WTC11 (cell line): ENCODE measurements around the gene MAGEA1. TPM values are rescaled to one million over a fixed set of nuclear protein-coding genes. Genes with fewer than 3 reads are reported as not detected.
A peak's percentile ranks its signal among the peaks of the same experiment; 100 is the strongest.
"Not testable (repeated sequence)": the region's sequence is repeated elsewhere in the genome, so short reads cannot be mapped to it uniquely, and the experiment has no call there.

ENCODE experiments used
- ATAC-seq: fragments of 200-7000 bp; cut with Tn5 transposase; 2 replicates; pipeline ENCODE4 v1.10.0; 2021; ENCODE audit warnings: mild to moderate bottlenecking, moderate library complexity
- Bru-seq: library from RNA; stranded (reverse); fragments of 400-500 nt; gene quantifications from one replicate; lab custom pipeline; 2021; lab: Mats Ljungman, UMichigan
- CTCF ChIA-PET: fragments of 300-600 bp; sonication (Branson Sonifier 250); formaldehyde crosslinking; loops from one replicate; lab custom pipeline; 2021; ENCODE audit warnings: antibody characterized with exemption; lab: Charles Lee
- POLR2A ChIA-PET: fragments of 350-600 bp; sonication (Branson Sonifier 250); formaldehyde crosslinking; loops from one replicate; lab custom pipeline; 2021; ENCODE audit warnings: antibody characterized with exemption; lab: Charles Lee
- DNase-seq: peaks from one replicate; pipeline ENCODE4 v3.0.0; 2021; ENCODE audit warnings: low spot score
- H3K27ac Mint-ChIP-seq: 2 replicates; pipeline ENCODE4 v1.8.0; 2021; ENCODE audit warnings: mixed read lengths
- H3K27me3 Mint-ChIP-seq: 2 replicates; pipeline ENCODE4 v1.8.0; 2021; ENCODE audit warnings: low read depth, mild to moderate bottlenecking, moderate library complexity, mixed read lengths
- H3K36me3 Mint-ChIP-seq: 2 replicates; pipeline ENCODE4 v1.8.0; 2021; ENCODE audit warnings: mixed read lengths
- H3K4me1 Mint-ChIP-seq: 2 replicates; pipeline ENCODE4 v1.8.0; 2022; ENCODE audit warnings: mixed read lengths
- H3K4me3 Mint-ChIP-seq: 2 replicates; pipeline ENCODE4 v1.8.0; 2021; ENCODE audit warnings: mild to moderate bottlenecking, moderate library complexity, mixed read lengths
- H3K9me3 Mint-ChIP-seq: 2 replicates; pipeline ENCODE4 v1.8.0; 2021; ENCODE audit warnings: mixed read lengths
- CBFB ChIP-seq: sonication (generic); formaldehyde crosslinking; IDR thresholded peaks from 2 replicates; pipeline ENCODE4 v1.8.1; 2022; ENCODE audit warnings: mild to moderate bottlenecking, low read depth, missing genetic modification reagents
- FOXK1 ChIP-seq: sonication (generic); formaldehyde crosslinking; IDR thresholded peaks from 2 replicates; pipeline ENCODE4 v1.8.0; 2022; ENCODE audit warnings: mild to moderate bottlenecking, moderate library complexity, missing genetic modification reagents
- PRRX2 ChIP-seq: fragments of 250-450 bp; sonication (Bioruptor Pico); IDR thresholded peaks from 2 replicates; pipeline ENCODE4 v1.8.0; 2021; ENCODE audit warnings: mild to moderate bottlenecking
- SOX15 ChIP-seq: fragments of 250-450 bp; sonication (Bioruptor Pico); IDR thresholded peaks from 2 replicates; pipeline ENCODE4 v1.9.0; 2021; ENCODE audit warnings: mild to moderate bottlenecking
- SP1 ChIP-seq: sonication (generic); formaldehyde crosslinking; conservative IDR thresholded peaks from 2 replicates; pipeline ENCODE4 v1.8.1; 2022; ENCODE audit warnings: missing genetic modification reagents
- TP53 ChIP-seq: sonication (generic); formaldehyde crosslinking; IDR thresholded peaks from 2 replicates; pipeline ENCODE4 v1.8.1; 2023; ENCODE audit warnings: mild to moderate bottlenecking, missing genetic modification reagents
- ZNF423 ChIP-seq: fragments of 250-450 bp; sonication (Bioruptor Pico); IDR thresholded peaks from 2 replicates; pipeline ENCODE4 v2.1.2; 2022; ENCODE audit warnings: mild to moderate bottlenecking, moderate library complexity
- ZNF671 ChIP-seq: fragments of 250-450 bp; sonication (Bioruptor Pico); IDR thresholded peaks from 2 replicates; pipeline ENCODE4 v1.8.0; 2021; ENCODE audit warnings: mild to moderate bottlenecking
- long read RNA-seq, 3 experiments: library from RNA in 1 of 3; library from capped mRNA in 1 of 3; library from polyadenylated mRNA in 1 of 3; unstranded in 2 of 3; stranded (forward) in 1 of 3; transcript quantifications; one replicate each; pipeline ENCODE4 v2.0.0, GENCODE V29; 2021
- total RNA-seq: library from RNA; stranded (reverse); gene quantifications from 3 replicates; pipeline ENCODE4 v1.2.3, GENCODE V29; 2021
- TF ChIP-seq, protein P1 (sequence below): sonication (generic); formaldehyde crosslinking; IDR thresholded peaks from 2 replicates; pipeline ENCODE4 v1.8.0; 2023; ENCODE audit warnings: missing genetic modification reagents, mild to moderate bottlenecking, borderline replicate concordance
- TF ChIP-seq, protein P2 (sequence below): sonication (generic); formaldehyde crosslinking; IDR thresholded peaks from 2 replicates; pipeline ENCODE4 v1.8.0; 2022; ENCODE audit warnings: mild to moderate bottlenecking, missing genetic modification reagents
- TF ChIP-seq, protein P3 (sequence below): fragments of 250-450 bp; sonication (Bioruptor Pico); IDR thresholded peaks from 2 replicates; pipeline ENCODE4 v1.9.0; 2021; ENCODE audit warnings: mild to moderate bottlenecking, borderline replicate concordance
- TF ChIP-seq, protein P4 (sequence below): sonication (generic); formaldehyde crosslinking; conservative IDR thresholded peaks from 2 replicates; pipeline ENCODE4 v1.8.1; 2023; ENCODE audit warnings: mild to moderate bottlenecking, low read depth, missing genetic modification reagents, moderate library complexity

Gene MAGEA1, protein sequence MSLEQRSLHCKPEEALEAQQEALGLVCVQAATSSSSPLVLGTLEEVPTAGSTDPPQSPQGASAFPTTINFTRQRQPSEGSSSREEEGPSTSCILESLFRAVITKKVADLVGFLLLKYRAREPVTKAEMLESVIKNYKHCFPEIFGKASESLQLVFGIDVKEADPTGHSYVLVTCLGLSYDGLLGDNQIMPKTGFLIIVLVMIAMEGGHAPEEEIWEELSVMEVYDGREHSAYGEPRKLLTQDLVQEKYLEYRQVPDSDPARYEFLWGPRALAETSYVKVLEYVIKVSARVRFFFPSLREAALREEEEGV
- total RNA-seq, result not detected in 3 replicates
- Bru-seq, nascent RNA, result not detected
- long read RNA-seq, experiment 1, result 0 reads
- long read RNA-seq, experiment 2, result 0 reads
- long read RNA-seq, experiment 3, result 0 reads

DNA sequence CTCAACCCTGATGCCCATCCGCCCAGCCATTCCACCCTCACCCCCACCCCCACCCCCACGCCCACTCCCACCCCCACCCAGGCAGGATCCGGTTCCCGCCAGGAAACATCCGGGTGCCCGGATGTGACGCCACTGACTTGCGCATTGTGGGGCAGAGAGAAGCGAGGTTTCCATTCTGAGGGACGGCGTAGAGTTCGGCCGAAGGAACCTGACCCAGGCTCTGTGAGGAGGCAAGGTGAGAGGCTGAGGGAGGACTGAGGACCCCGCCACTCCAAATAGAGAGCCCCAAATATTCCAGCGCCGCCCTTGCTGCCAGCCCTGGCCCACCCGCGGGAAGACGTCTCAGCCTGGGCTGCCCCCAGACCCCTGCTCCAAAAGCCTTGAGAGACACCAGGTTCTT lies at the start of gene MAGEA1:
Gene MAGEA1, plus strand, starts transcription at position 154 of the 400 bp plus-strand sequence. CDS start 3,106 bp downstream, outside the sequence.
- no peak within 1 kb of the TSS for H3K4me3 Mint-ChIP-seq
- POLR2A ChIA-PET, result no interaction called here
- H3K27ac Mint-ChIP-seq, result no peak within 1 kb of the TSS
- H3K27me3 Mint-ChIP-seq, result no peaks in the 10 kb centered on the region; the same call in 1 of the 2 replicates
- no peaks in the 10 kb centered on the region for H3K4me1 Mint-ChIP-seq
- DNase-seq (no peak), ATAC-seq (no peak)
- CTCF ChIA-PET, result no interaction called here
- no peaks in the 10 kb centered on the region for H3K36me3 Mint-ChIP-seq
- no peaks in the 10 kb centered on the region; the same call in 1 of the 2 replicates for H3K9me3 Mint-ChIP-seq
- TF ChIP-seq, protein P1, sequence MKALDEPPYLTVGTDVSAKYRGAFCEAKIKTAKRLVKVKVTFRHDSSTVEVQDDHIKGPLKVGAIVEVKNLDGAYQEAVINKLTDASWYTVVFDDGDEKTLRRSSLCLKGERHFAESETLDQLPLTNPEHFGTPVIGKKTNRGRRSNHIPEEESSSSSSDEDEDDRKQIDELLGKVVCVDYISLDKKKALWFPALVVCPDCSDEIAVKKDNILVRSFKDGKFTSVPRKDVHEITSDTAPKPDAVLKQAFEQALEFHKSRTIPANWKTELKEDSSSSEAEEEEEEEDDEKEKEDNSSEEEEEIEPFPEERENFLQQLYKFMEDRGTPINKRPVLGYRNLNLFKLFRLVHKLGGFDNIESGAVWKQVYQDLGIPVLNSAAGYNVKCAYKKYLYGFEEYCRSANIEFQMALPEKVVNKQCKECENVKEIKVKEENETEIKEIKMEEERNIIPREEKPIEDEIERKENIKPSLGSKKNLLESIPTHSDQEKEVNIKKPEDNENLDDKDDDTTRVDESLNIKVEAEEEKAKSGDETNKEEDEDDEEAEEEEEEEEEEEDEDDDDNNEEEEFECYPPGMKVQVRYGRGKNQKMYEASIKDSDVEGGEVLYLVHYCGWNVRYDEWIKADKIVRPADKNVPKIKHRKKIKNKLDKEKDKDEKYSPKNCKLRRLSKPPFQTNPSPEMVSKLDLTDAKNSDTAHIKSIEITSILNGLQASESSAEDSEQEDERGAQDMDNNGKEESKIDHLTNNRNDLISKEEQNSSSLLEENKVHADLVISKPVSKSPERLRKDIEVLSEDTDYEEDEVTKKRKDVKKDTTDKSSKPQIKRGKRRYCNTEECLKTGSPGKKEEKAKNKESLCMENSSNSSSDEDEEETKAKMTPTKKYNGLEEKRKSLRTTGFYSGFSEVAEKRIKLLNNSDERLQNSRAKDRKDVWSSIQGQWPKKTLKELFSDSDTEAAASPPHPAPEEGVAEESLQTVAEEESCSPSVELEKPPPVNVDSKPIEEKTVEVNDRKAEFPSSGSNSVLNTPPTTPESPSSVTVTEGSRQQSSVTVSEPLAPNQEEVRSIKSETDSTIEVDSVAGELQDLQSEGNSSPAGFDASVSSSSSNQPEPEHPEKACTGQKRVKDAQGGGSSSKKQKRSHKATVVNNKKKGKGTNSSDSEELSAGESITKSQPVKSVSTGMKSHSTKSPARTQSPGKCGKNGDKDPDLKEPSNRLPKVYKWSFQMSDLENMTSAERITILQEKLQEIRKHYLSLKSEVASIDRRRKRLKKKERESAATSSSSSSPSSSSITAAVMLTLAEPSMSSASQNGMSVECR, result no peak
- TF ChIP-seq, protein P2, sequence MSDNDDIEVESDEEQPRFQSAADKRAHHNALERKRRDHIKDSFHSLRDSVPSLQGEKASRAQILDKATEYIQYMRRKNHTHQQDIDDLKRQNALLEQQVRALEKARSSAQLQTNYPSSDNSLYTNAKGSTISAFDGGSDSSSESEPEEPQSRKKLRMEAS (CRISPR knock-in tag), result no peak

DNA sequence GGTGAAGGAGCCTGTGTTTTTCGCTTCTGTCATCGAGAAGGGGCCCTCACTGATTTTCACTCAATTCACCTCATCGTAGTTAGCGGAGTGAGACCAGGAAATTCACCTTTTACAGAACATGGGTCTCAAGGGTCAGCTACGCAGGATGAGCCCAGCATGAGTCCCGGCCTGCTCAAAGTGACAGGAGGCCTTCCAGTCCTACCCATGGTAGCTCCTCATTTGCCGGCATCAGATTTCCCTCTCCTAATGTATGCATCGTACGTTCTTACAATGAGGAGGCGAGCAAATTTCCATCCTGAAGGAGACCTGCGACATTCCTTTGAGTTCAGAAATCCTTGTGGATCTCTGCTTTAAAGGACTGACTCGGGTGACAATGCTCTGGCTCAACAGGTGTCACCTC lies 46.2 kb upstream of the MAGEA1 start:
- H3K4me1 Mint-ChIP-seq, POLR2A ChIA-PET, H3K4me3 Mint-ChIP-seq, H3K36me3 Mint-ChIP-seq, H3K9me3 Mint-ChIP-seq, H3K27me3 Mint-ChIP-seq, H3K27ac Mint-ChIP-seq, CTCF ChIA-PET, DNase-seq: not testable (repeated sequence)
- peak; percentile 51; the same call in 1 of the 2 replicates for ATAC-seq

DNA sequence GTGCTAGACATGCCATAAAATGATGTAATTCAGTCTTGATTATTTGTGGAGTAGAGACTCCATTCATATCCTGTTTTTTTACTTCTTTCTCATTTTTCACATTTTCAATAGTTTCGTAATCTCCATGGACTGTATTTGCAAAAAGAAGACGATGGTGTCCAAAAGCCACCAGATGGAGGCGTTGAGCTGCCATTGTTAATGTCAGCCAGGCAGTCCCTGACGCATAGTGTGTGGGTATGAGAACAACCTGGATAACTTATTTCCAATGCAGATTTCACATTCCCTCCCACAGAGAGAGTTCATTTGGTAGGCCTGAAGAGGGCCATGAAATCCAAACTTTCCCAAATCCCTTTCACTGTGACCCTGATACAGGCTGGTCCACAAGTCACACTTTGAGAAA lies 40.0 kb upstream of the MAGEA1 start:
- H3K4me3 Mint-ChIP-seq, result not testable (repeated sequence)

DNA sequence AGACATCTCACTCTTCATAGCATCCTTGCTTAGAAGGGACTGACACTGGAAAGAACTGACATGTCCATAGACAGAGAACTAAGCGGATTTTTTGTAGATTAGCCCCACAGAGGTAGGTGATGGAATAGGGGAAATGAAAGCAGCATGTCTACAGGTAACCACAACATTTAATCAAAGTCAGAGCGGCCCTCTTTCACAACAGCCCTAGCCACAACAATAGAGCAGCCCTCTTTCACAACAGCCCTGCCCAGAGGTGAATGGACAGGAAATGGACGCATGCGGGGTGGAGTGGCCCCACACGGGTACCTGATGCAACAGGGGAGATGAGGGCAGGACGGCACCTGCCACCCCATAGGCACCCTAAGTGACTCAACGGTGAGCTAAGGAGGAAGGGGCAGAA lies 32.8 kb upstream of the MAGEA1 start:
- H3K4me3 Mint-ChIP-seq, CTCF ChIA-PET, H3K36me3 Mint-ChIP-seq, POLR2A ChIA-PET, H3K4me1 Mint-ChIP-seq, H3K27me3 Mint-ChIP-seq, DNase-seq, H3K27ac Mint-ChIP-seq, H3K9me3 Mint-ChIP-seq: not testable (repeated sequence)
- peak; percentile 66 for ATAC-seq

More for the DNA sequence above, 40.0 kb upstream of the MAGEA1 start:
- H3K36me3 Mint-ChIP-seq, DNase-seq, CTCF ChIA-PET, H3K27ac Mint-ChIP-seq, H3K27me3 Mint-ChIP-seq, H3K9me3 Mint-ChIP-seq, H3K4me1 Mint-ChIP-seq, POLR2A ChIA-PET: not testable (repeated sequence)
- ATAC-seq, result peak; percentile 69

DNA sequence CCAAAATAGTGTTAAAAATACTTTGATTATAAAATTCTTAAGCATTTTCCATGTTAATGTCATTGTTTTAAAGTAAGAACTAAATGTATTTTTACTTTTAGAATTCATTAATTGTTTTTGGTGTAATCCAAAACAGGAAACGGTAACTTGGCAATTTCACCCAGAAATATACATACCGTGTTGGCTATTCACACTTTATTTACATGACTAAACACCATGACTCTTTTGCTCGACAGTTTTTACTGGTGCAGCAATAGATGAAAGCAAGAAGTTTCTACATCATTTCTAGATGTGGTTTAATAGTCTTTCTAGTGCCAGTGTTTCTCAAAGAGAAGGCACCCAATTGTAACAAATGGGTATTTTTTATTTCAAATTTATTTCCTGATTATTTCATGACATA lies 25.6 kb upstream of the MAGEA1 start:
- no peaks in the 10 kb centered on the region for H3K9me3 Mint-ChIP-seq
- H3K36me3 Mint-ChIP-seq, result no peaks in the 10 kb centered on the region
- ChIA-PET CTCF (no interaction called here), POLR2A (no interaction called here)
- H3K27me3 Mint-ChIP-seq, result no peaks in the 10 kb centered on the region
- no peaks in the 10 kb centered on the region; the same call in 1 of the 2 replicates for H3K4me1 Mint-ChIP-seq
- DNase-seq (no peak), ATAC-seq (no peak)
- TF ChIP-seq FOXK1 (CRISPR knock-in tag), result no peak
- no peak for TF ChIP-seq SOX15 (CRISPR knock-in tag)
- TF ChIP-seq, protein P3, sequence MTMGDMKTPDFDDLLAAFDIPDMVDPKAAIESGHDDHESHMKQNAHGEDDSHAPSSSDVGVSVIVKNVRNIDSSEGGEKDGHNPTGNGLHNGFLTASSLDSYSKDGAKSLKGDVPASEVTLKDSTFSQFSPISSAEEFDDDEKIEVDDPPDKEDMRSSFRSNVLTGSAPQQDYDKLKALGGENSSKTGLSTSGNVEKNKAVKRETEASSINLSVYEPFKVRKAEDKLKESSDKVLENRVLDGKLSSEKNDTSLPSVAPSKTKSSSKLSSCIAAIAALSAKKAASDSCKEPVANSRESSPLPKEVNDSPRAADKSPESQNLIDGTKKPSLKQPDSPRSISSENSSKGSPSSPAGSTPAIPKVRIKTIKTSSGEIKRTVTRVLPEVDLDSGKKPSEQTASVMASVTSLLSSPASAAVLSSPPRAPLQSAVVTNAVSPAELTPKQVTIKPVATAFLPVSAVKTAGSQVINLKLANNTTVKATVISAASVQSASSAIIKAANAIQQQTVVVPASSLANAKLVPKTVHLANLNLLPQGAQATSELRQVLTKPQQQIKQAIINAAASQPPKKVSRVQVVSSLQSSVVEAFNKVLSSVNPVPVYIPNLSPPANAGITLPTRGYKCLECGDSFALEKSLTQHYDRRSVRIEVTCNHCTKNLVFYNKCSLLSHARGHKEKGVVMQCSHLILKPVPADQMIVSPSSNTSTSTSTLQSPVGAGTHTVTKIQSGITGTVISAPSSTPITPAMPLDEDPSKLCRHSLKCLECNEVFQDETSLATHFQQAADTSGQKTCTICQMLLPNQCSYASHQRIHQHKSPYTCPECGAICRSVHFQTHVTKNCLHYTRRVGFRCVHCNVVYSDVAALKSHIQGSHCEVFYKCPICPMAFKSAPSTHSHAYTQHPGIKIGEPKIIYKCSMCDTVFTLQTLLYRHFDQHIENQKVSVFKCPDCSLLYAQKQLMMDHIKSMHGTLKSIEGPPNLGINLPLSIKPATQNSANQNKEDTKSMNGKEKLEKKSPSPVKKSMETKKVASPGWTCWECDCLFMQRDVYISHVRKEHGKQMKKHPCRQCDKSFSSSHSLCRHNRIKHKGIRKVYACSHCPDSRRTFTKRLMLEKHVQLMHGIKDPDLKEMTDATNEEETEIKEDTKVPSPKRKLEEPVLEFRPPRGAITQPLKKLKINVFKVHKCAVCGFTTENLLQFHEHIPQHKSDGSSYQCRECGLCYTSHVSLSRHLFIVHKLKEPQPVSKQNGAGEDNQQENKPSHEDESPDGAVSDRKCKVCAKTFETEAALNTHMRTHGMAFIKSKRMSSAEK (CRISPR knock-in tag), result no peak
- TF ChIP-seq ZNF423, result no peak
- no peak for TF ChIP-seq SP1 (CRISPR knock-in tag)
- TF ChIP-seq, protein P4, sequence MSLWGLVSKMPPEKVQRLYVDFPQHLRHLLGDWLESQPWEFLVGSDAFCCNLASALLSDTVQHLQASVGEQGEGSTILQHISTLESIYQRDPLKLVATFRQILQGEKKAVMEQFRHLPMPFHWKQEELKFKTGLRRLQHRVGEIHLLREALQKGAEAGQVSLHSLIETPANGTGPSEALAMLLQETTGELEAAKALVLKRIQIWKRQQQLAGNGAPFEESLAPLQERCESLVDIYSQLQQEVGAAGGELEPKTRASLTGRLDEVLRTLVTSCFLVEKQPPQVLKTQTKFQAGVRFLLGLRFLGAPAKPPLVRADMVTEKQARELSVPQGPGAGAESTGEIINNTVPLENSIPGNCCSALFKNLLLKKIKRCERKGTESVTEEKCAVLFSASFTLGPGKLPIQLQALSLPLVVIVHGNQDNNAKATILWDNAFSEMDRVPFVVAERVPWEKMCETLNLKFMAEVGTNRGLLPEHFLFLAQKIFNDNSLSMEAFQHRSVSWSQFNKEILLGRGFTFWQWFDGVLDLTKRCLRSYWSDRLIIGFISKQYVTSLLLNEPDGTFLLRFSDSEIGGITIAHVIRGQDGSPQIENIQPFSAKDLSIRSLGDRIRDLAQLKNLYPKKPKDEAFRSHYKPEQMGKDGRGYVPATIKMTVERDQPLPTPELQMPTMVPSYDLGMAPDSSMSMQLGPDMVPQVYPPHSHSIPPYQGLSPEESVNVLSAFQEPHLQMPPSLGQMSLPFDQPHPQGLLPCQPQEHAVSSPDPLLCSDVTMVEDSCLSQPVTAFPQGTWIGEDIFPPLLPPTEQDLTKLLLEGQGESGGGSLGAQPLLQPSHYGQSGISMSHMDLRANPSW (CRISPR knock-in tag), result no peak
- no peak for TF ChIP-seq CBFB (CRISPR knock-in tag)
- TF ChIP-seq TP53 (CRISPR knock-in tag), result no peak
- no peak for TF ChIP-seq ZNF671 (CRISPR knock-in tag)
- TF ChIP-seq PRRX2 (CRISPR knock-in tag), result no peak
- no peak overlapping the region for H3K4me3 Mint-ChIP-seq
- no peak overlapping the region for H3K27ac Mint-ChIP-seq
